SU-DHL-6 (cell line): Measurements from ENCODE around the gene ADAMTS7.

Source experiments
- H2AFZ ChIP-seq: fragments of 200-600 bp; sonication (generic); 2 replicates; pipeline ENCODE4 v1.6.1; 2014; ENCODE audit warnings: low read depth, mild to moderate bottlenecking, moderate library complexity, mixed read lengths, antibody characterized with exemption, low read length; ENCODE audit not compliant: severe bottlenecking
- H3F3A ChIP-seq: fragments of 200-600 bp; shearing (Covaris generic); 2 replicates; pipeline ENCODE4 v1.6.0; 2016; ENCODE audit warnings: antibody characterized with exemption, mild to moderate bottlenecking; ENCODE audit not compliant: insufficient read depth
- H3K27ac ChIP-seq: fragments of 200-600 bp; sonication (generic); 2 replicates; pipeline ENCODE4 v1.5.1; 2016; ENCODE audit warnings: low read depth, mild to moderate bottlenecking, low read length, moderate library complexity, mixed read lengths
- H3K27me3 ChIP-seq: fragments of 200-600 bp; sonication (generic), shearing (Covaris generic); 2 replicates; pipeline ENCODE4 v1.6.0; 2014; ENCODE audit warnings: mild to moderate bottlenecking, low read length
- H3K36me3 ChIP-seq: fragments of 200-600 bp; sonication (generic); 2 replicates; pipeline ENCODE4 v1.6.1; 2014; ENCODE audit warnings: mild to moderate bottlenecking, low read length, mixed read lengths
- H3K4me2 ChIP-seq: fragments of 300-600, 200-600 bp; shearing (Covaris generic), sonication (generic); 2 replicates; pipeline ENCODE4 v1.6.0; 2014; ENCODE audit warnings: low read length, low read depth, mild to moderate bottlenecking; ENCODE audit not compliant: poor library complexity, severe bottlenecking
- H3K4me3 ChIP-seq: fragments of 200-600 bp; sonication (generic); 2 replicates; pipeline ENCODE4 v1.5.1; 2014; ENCODE audit warnings: antibody characterized with exemption, low read length, mild to moderate bottlenecking, mixed read lengths; ENCODE audit not compliant: insufficient read depth, poor library complexity, severe bottlenecking
- H3K79me2 ChIP-seq: fragments of 200-600 bp; sonication (generic); 2 replicates; pipeline ENCODE4 v1.6.1; 2014; ENCODE audit warnings: mild to moderate bottlenecking, low read length, moderate library complexity; ENCODE audit not compliant: insufficient read depth
- H3K9ac ChIP-seq: fragments of 200-600 bp; sonication (generic); 2 replicates; pipeline ENCODE4 v1.7.0; 2014; ENCODE audit warnings: mild to moderate bottlenecking, low read length
- H3K9me2 ChIP-seq: fragments of 200-600 bp; sonication (generic); replicated peaks from 2 replicates; pipeline ENCODE4 v1.6.1; 2014; ENCODE audit warnings: low read length; ENCODE audit not compliant: insufficient read depth
- H3K9me3 ChIP-seq: fragments of 200-600 bp; sonication (generic); 2 replicates; pipeline ENCODE4 v1.6.1; 2014; ENCODE audit warnings: low read length, mixed read lengths; ENCODE audit not compliant: insufficient read depth
- H4K20me1 ChIP-seq: fragments of 200-600 bp; sonication (generic); 2 replicates; pipeline ENCODE4 v1.6.1; 2014; ENCODE audit warnings: low read depth, mild to moderate bottlenecking, antibody characterized with exemption, low read length, moderate library complexity, mixed read lengths
- CTCF ChIP-seq: fragments of 200-600 bp; sonication (generic); IDR thresholded peaks from one replicate; pipeline ENCODE4 v1.5.1; 2017; ENCODE audit warnings: antibody characterized with exemption, mild to moderate bottlenecking, low read length, moderate library complexity; ENCODE audit not compliant: insufficient read depth, poor library complexity, severe bottlenecking
- EZH2phosphoT487 ChIP-seq: fragments of 200-600 bp; sonication (generic), shearing (Covaris generic); conservative IDR thresholded peaks from 2 replicates; pipeline ENCODE4 v1.6.1; 2018; ENCODE audit warnings: mild to moderate bottlenecking, antibody characterized with exemption, low read length, moderate library complexity, mixed read lengths

Gene ADAMTS7

GRCh38 chr15:78811825-78812183 lies 540 bp upstream of the ADAMTS7 start:
- Histone ChIP-seq H3K79me2 (no peaks in the 10 kb centered on the region), H2AFZ (peak overlapping the region; percentile 32), H3F3A (no peaks in the 10 kb centered on the region), H3K27ac (no peak overlapping the region), H3K9me2 (no peaks in the 10 kb centered on the region), H3K4me3 (peak overlapping the region; percentile 23), H3K27me3 (no peaks in the 10 kb centered on the region), H3K9ac (peak overlapping the region; percentile 24; the same call in 1 of the 2 replicates), H3K4me2 (peak overlapping the region; percentile 46), H3K9me3 (no peaks in the 10 kb centered on the region), H3K36me3 (no peaks in the 10 kb centered on the region), H4K20me1 (no peaks in the 10 kb centered on the region)
- TF ChIP-seq EZH2phosphoT487 (no peak), CTCF (peak; percentile 2)

GRCh38 chr15:78810362-78811123 lies 721 bp downstream of the ADAMTS7 start:
- Histone ChIP-seq H3K4me3 (peak overlapping the region; percentile 63), H3K36me3 (no peaks in the 10 kb centered on the region), H3K9me2 (no peaks in the 10 kb centered on the region), H4K20me1 (no peaks in the 10 kb centered on the region), H3K9ac (peak overlapping the region; percentile 56), H3K79me2 (no peaks in the 10 kb centered on the region), H3K27ac (no peak overlapping the region), H2AFZ (peak overlapping the region; percentile 92), H3K4me2 (peak overlapping the region; percentile 82), H3F3A (no peaks in the 10 kb centered on the region), H3K9me3 (no peaks in the 10 kb centered on the region), H3K27me3 (no peaks in the 10 kb centered on the region)
- TF ChIP-seq CTCF (no peak), EZH2phosphoT487 (peak; percentile 95)

GRCh38 chr15:78810003-78810361 lies 1.3 kb downstream of the ADAMTS7 start:
- H3K79me2 ChIP-seq: no peaks in the 10 kb centered on the region
- no peak overlapping the region for H2AFZ ChIP-seq
- no peak overlapping the region for H3K4me2 ChIP-seq
- H3K9me2 ChIP-seq: no peaks in the 10 kb centered on the region
- H3F3A ChIP-seq: no peaks in the 10 kb centered on the region
- no peak for TF ChIP-seq CTCF
- TF ChIP-seq EZH2phosphoT487: no peak
- H4K20me1 ChIP-seq: no peaks in the 10 kb centered on the region
- H3K9me3 ChIP-seq: no peaks in the 10 kb centered on the region
- H3K4me3 ChIP-seq: no peak overlapping the region
- H3K9ac ChIP-seq: no peak overlapping the region
- no peaks in the 10 kb centered on the region for H3K27me3 ChIP-seq
- no peak overlapping the region for H3K27ac ChIP-seq
- no peaks in the 10 kb centered on the region for H3K36me3 ChIP-seq
